HCT116 (cell line): ENCODE measurements around the gene BOD1. TPM values are rescaled to one million over a fixed set of nuclear protein-coding genes. Genes with fewer than 3 reads are reported as not detected.

Experiments
- ATAC-seq: fragments of 200-7000 bp; cut with Tn5 transposase; 2 replicates; pipeline ENCODE4 v1.9.1; 2020; ENCODE audit warnings: mild to moderate bottlenecking, moderate library complexity
- BruUV-seq: library from RNA; stranded (reverse); fragments of 400-500 nt; replicated peaks from 2 replicates; lab custom pipeline; 2021; lab: Mats Ljungman, UMichigan
- CTCF ChIA-PET: fragments of 300-600 bp; sonication (Branson Sonifier 250); formaldehyde crosslinking; loops from one replicate; lab custom pipeline; 2021; ENCODE audit warnings: antibody characterized with exemption; lab: Charles Lee
- POLR2A ChIA-PET: fragments of 300-600, 350-600 bp; sonication (Branson Sonifier 250); formaldehyde crosslinking; loops from one replicate; lab custom pipeline; 2021; ENCODE audit warnings: antibody characterized with exemption; lab: Charles Lee
- RAD21 ChIA-PET, 2 experiments: fragments of 300-600 bp; sonication (Branson Sonifier 250); formaldehyde crosslinking; loops; one replicate each; lab custom pipeline; 2023; ENCODE audit warnings: low total read pairs in 2 of 2; ENCODE audit not compliant: uncharacterized antibody in 2 of 2, unreplicated experiment in 2 of 2, low non-redundant PET in 1 of 2; lab: Charles Lee
- DNase-seq: peaks from one replicate; pipeline ENCODE4 v3.0.0-alpha.2; 2010; ENCODE audit warnings: low read depth, low spot score
- H2AFZ ChIP-seq: fragments of 200-600 bp; shearing (Covaris generic), sonication (generic); 2 replicates; pipeline ENCODE4 v1.6.1; 2017; ENCODE audit warnings: low read depth, mixed run types, mixed read lengths, antibody characterized with exemption, low read length; ENCODE audit not compliant: poor library complexity, severe bottlenecking
- H3K27ac ChIP-seq: 2 replicates; pipeline ENCODE4 v1.5.1; 2012; ENCODE audit warnings: low read depth, low read length
- H3K27me3 ChIP-seq: fragments of 200-600 bp; sonication (generic); 2 replicates; pipeline ENCODE4 v1.6.1; 2016; ENCODE audit warnings: mixed run types, low read length, mixed read lengths; ENCODE audit not compliant: insufficient read depth
- H3K36me3 ChIP-seq, 2 experiments: fragments of 200-500 bp in 1 of 2; fragments of 200-600 bp in 1 of 2; sonication (Bioruptor generic) in 1 of 2; sonication (generic) in 1 of 2; 2 replicates each; pipeline versions ENCODE4 v1.5.1 to v1.6.1; 2014 to 2016; ENCODE audit warnings: low read length in 2 of 2, inconsistent platforms in 1 of 2, mixed read lengths in 1 of 2, mixed run types in 1 of 2; ENCODE audit not compliant: insufficient read depth in 2 of 2, control insufficient read depth in 1 of 2
- H3K4me1 ChIP-seq, 2 experiments: fragments of 200-600 bp in 1 of 2; sonication (generic) in 1 of 2; 2 replicates each; pipeline versions ENCODE4 v1.5.1 to v1.6.1; 2012 to 2017; ENCODE audit warnings: low read length in 2 of 2, inconsistent platforms in 1 of 2, mild to moderate bottlenecking in 1 of 2, mixed read lengths in 1 of 2, mixed run types in 1 of 2, moderate library complexity in 1 of 2; ENCODE audit not compliant: insufficient read depth in 2 of 2, control insufficient read depth in 1 of 2
- H3K4me2 ChIP-seq: fragments of 200-600 bp; sonication (generic); 2 replicates; pipeline ENCODE4 v1.6.1; 2017; ENCODE audit warnings: mixed run types, low read length, mixed read lengths
- H3K4me3 ChIP-seq, 2 experiments: fragments of 200-600 bp in 1 of 2; sonication (generic) in 1 of 2; replicated peaks in 1 of 2; 2 replicates each; pipeline ENCODE4 v1.5.1; 2011 to 2016; ENCODE audit warnings: low read length in 2 of 2, control low read depth in 1 of 2, low read depth in 1 of 2, mild to moderate bottlenecking in 1 of 2, mixed read lengths in 1 of 2, mixed run types in 1 of 2
- H3K79me2 ChIP-seq: fragments of 200-600 bp; sonication (generic); 2 replicates; pipeline ENCODE4 v1.6.1; 2017; ENCODE audit warnings: mild to moderate bottlenecking, mixed run types, low read length, moderate library complexity, mixed read lengths; ENCODE audit not compliant: insufficient read depth
- H3K9ac ChIP-seq: fragments of 200-600 bp; sonication (generic); 2 replicates; pipeline ENCODE4 v1.6.1; 2016; ENCODE audit warnings: low read length, mixed read lengths
- H3K9me2 ChIP-seq: fragments of 200-600 bp; sonication (generic), shearing (Covaris generic); 2 replicates; pipeline ENCODE4 v1.6.1; 2017; ENCODE audit warnings: mixed run types, mild to moderate bottlenecking, moderate library complexity; ENCODE audit not compliant: insufficient read depth
- H3K9me3 ChIP-seq, 2 experiments: fragments of 200-500 bp in 1 of 2; fragments of 200-600 bp in 1 of 2; sonication (Bioruptor generic) in 1 of 2; sonication (generic) in 1 of 2; 2 replicates each; pipeline ENCODE4 v1.6.1; 2014 to 2017; ENCODE audit warnings: low read length in 2 of 2, mixed read lengths in 2 of 2, inconsistent platforms in 1 of 2, low read depth in 1 of 2, mild to moderate bottlenecking in 1 of 2, mixed run types in 1 of 2, moderate library complexity in 1 of 2; ENCODE audit not compliant: control insufficient read depth in 1 of 2, insufficient read depth in 1 of 2
- H4K20me1 ChIP-seq: fragments of 200-600 bp; sonication (generic), shearing (Covaris generic); 2 replicates; pipeline ENCODE4 v1.6.1; 2017; ENCODE audit warnings: mixed run types, mild to moderate bottlenecking, moderate library complexity; ENCODE audit not compliant: insufficient read depth
- CBX3 ChIP-seq: IDR thresholded peaks from 2 replicates; pipeline ENCODE4 v1.6.1; 2012; ENCODE audit warnings: low read depth
- CEBPB ChIP-seq: IDR thresholded peaks from 2 replicates; pipeline ENCODE4 v1.6.1; 2012; ENCODE audit warnings: low read depth
- CTCF ChIP-seq, 3 experiments: fragments of 200-600 bp in 1 of 3; sonication (generic) in 1 of 3; IDR thresholded peaks in 2 of 3; conservative IDR thresholded peaks in 1 of 3; 2 replicates each; pipeline ENCODE4 v1.5.1; 2012 to 2017; ENCODE audit warnings: low read depth in 2 of 3, low read length in 2 of 3, antibody characterized with exemption in 1 of 3, borderline replicate concordance in 1 of 3, control low read depth in 1 of 3, mild to moderate bottlenecking in 1 of 3, mixed read lengths in 1 of 3, mixed run types in 1 of 3, moderate library complexity in 1 of 3; ENCODE audit not compliant: insufficient read depth in 1 of 3
- EGR1 ChIP-seq: IDR thresholded peaks from 2 replicates; pipeline ENCODE4 v1.6.1; 2012; ENCODE audit warnings: low read depth
- ELF1 ChIP-seq: IDR thresholded peaks from 2 replicates; pipeline ENCODE4 v1.6.1; 2012; ENCODE audit warnings: low read depth, borderline replicate concordance
- EZH2 ChIP-seq: fragments of 200-600 bp; sonication (generic); IDR thresholded peaks from 2 replicates; pipeline ENCODE4 v1.6.1; 2017; ENCODE audit warnings: antibody characterized with exemption, mixed run types
- EZH2phosphoT487 ChIP-seq: fragments of 200-600 bp; IDR thresholded peaks from 2 replicates; pipeline ENCODE4 v1.6.1; 2018; ENCODE audit warnings: antibody characterized with exemption, borderline replicate concordance
- JUND ChIP-seq: IDR thresholded peaks from 2 replicates; pipeline ENCODE4 v1.6.1; 2012
- RAD21 ChIP-seq: IDR thresholded peaks from 2 replicates; pipeline ENCODE4 v1.6.1; 2012; ENCODE audit warnings: low read depth, mild to moderate bottlenecking
- REST ChIP-seq: IDR thresholded peaks from 2 replicates; pipeline ENCODE4 v1.6.1; 2012; ENCODE audit warnings: low read depth
- SP1 ChIP-seq: IDR thresholded peaks from 2 replicates; pipeline ENCODE4 v1.6.1; 2012; ENCODE audit warnings: low read depth
- SRF ChIP-seq: IDR thresholded peaks from 2 replicates; pipeline ENCODE4 v1.6.1; 2012; ENCODE audit warnings: low read depth
- TCF7L2 ChIP-seq: IDR thresholded peaks from 2 replicates; pipeline ENCODE4 v1.7.0; 2011; ENCODE audit warnings: borderline replicate concordance, inconsistent platforms; ENCODE audit not compliant: insufficient read depth, insufficient read length; ENCODE audit errors: extremely low read depth
- YY1 ChIP-seq: IDR thresholded peaks from 2 replicates; pipeline ENCODE4 v1.6.1; 2011; ENCODE audit warnings: low read length, low read depth, moderate library complexity, mild to moderate bottlenecking; ENCODE audit not compliant: insufficient replicate concordance; ENCODE audit errors: extremely low read depth
- ZFX ChIP-seq: fragments of 450-650 bp; IDR thresholded peaks from 2 replicates; pipeline ENCODE4 v1.6.1; 2017
- ZNF274 ChIP-seq: fragments of 200-500 bp; sonication (Bioruptor generic); IDR thresholded peaks from 2 replicates; pipeline ENCODE4 v1.6.1; 2014; ENCODE audit warnings: mild to moderate bottlenecking, low read depth, low read length, inconsistent platforms
- intact Hi-C: fragments of 100-400 bp; cut with micrococcal nuclease; formaldehyde crosslinking; loops from 2 replicates; pipeline ENCODE4 v1.10.0; 2022
- total RNA-seq: library from RNA; stranded (reverse); gene quantifications from one replicate; pipeline ENCODE4 v1.2.1, GENCODE V29; 2021; ENCODE audit not compliant: unreplicated experiment
- TF ChIP-seq, protein P1 (sequence below): IDR thresholded peaks from 2 replicates; pipeline ENCODE4 v1.6.1; 2012
- TF ChIP-seq, protein P2 (sequence below): IDR thresholded peaks from 2 replicates; pipeline ENCODE4 v1.6.1; 2011; ENCODE audit warnings: mild to moderate bottlenecking, low read length, moderate library complexity; ENCODE audit not compliant: insufficient replicate concordance; ENCODE audit errors: extremely low read depth

BOD1 gene
- total RNA-seq, 1 experiment from 2014 or later: 60.2 TPM

DNA sequence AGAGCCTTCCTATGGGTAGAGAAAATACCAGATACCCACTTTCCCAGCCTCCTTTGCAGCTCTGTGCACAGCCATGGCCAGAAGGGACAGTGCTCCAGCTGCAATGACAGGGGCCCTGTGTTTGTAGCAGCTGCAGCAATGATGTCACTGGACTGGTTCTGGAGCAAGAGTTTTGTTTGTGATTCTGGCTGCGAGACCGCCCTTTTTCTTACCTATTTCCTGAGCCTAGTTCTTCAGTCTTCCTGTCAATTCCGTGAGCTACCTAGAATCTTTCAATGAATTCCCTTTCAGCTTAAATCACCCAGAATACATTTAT lies 10.0 kb upstream of the BOD1 start:
- no peak overlapping the region for H3K4me2 ChIP-seq
- intact Hi-C loops: no loop called here
- TF ChIP-seq EGR1: no peak
- no peak for TF ChIP-seq JUND
- TF ChIP-seq CEBPB: no peak
- TF ChIP-seq, protein P1, sequence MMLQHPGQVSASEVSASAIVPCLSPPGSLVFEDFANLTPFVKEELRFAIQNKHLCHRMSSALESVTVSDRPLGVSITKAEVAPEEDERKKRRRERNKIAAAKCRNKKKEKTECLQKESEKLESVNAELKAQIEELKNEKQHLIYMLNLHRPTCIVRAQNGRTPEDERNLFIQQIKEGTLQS: no peak
- no peak for TF ChIP-seq TCF7L2
- no peak for TF ChIP-seq CTCF (IDR thresholded peaks at IDR 0.05 in 2 of 3, conservative IDR thresholded peaks at IDR 0.05 in 1 of 3; ENCODE audit: borderline replicate concordance in 1 of 3, insufficient read depth in 1 of 3, low read depth in 2 of 3, low read length in 2 of 3)
- TF ChIP-seq CBX3: no peak
- TF ChIP-seq ELF1: no peak
- TF ChIP-seq EZH2: no peak
- TF ChIP-seq SRF: no peak
- TF ChIP-seq ZFX: no peak
- TF ChIP-seq, protein P2, sequence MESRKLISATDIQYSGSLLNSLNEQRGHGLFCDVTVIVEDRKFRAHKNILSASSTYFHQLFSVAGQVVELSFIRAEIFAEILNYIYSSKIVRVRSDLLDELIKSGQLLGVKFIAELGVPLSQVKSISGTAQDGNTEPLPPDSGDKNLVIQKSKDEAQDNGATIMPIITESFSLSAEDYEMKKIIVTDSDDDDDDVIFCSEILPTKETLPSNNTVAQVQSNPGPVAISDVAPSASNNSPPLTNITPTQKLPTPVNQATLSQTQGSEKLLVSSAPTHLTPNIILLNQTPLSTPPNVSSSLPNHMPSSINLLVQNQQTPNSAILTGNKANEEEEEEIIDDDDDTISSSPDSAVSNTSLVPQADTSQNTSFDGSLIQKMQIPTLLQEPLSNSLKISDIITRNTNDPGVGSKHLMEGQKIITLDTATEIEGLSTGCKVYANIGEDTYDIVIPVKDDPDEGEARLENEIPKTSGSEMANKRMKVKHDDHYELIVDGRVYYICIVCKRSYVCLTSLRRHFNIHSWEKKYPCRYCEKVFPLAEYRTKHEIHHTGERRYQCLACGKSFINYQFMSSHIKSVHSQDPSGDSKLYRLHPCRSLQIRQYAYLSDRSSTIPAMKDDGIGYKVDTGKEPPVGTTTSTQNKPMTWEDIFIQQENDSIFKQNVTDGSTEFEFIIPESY: no peak
- TF ChIP-seq EZH2phosphoT487: no peak
- TF ChIP-seq YY1: no peak
- TF ChIP-seq REST: no peak
- TF ChIP-seq ZNF274: no peak
- no peak for TF ChIP-seq RAD21
- TF ChIP-seq SP1: no peak
- TF ChIP-seq, all 23 proteins: peak for 0
- POLR2A ChIA-PET: no interaction called here
- no peaks in the 10 kb centered on the region for H4K20me1 ChIP-seq
- no peaks in the 10 kb centered on the region for H3K9me2 ChIP-seq
- no peak for DNase-seq
- no peak for ATAC-seq
- no peaks in the 10 kb centered on the region for H3K4me1 ChIP-seq
- no peak overlapping the region for H3K4me3 ChIP-seq
- H3K36me3 ChIP-seq: no peaks in the 10 kb centered on the region
- H3K9me3 ChIP-seq: no peaks in the 10 kb centered on the region
- no peak overlapping the region for H2AFZ ChIP-seq
- no peak overlapping the region for H3K9ac ChIP-seq
- H3K27ac ChIP-seq: no peak overlapping the region
- H3K27me3 ChIP-seq: peaks cover 4% of the 10 kb centered on the region; the same call in 1 of the 2 replicates
- CTCF ChIA-PET: interaction anchor here (1.0 kb wide), 1 partner anchor 347 kb away, joined by 4 read pairs; no protein-coding TSS in a partner anchor
- RAD21 ChIA-PET: no interaction called here
- H3K79me2 ChIP-seq: no peaks in the 10 kb centered on the region
- no TSS peak for BruUV-seq
